GM12878 (cell line): ENCODE results near the gene DISC1. TPM values are rescaled to one million over a fixed set of nuclear protein-coding genes. Genes with fewer than 3 reads are reported as not detected.

Experiments
- CEBPB ChIP-seq, 2 experiments: fragments of 150-350 bp in 1 of 2; IDR thresholded peaks; 2 replicates each; pipeline ENCODE4 v1.6.1; 2012 to 2014; ENCODE audit warnings: low read depth in 2 of 2, low read length in 2 of 2, borderline replicate concordance in 1 of 2, inconsistent platforms in 1 of 2
- EED ChIP-seq: sonication (generic); IDR thresholded peaks from 2 replicates; pipeline ENCODE4 v1.6.1; 2016; ENCODE audit warnings: antibody characterized with exemption, low read depth
- EZH2 ChIP-seq: IDR thresholded peaks from 2 replicates; pipeline ENCODE4 v1.6.1; 2012; ENCODE audit warnings: low read depth, mild to moderate bottlenecking, control low read depth, inconsistent platforms, low read length, borderline replicate concordance; ENCODE audit not compliant: control insufficient read depth
- HDAC6 ChIP-seq: fragments of 200-600 bp; sonication (generic); IDR thresholded peaks from one replicate; pipeline ENCODE4 v1.8.0; 2017; ENCODE audit warnings: antibody characterized with exemption; ENCODE audit not compliant: unreplicated experiment
- PRDM15 ChIP-seq: fragments of 450-650 bp; formaldehyde crosslinking; IDR thresholded peaks from 2 replicates; pipeline ENCODE4 v1.4.0; 2020; ENCODE audit warnings: mild to moderate bottlenecking, moderate library complexity
- RAD51 ChIP-seq: fragments of 450-650 bp; IDR thresholded peaks from 2 replicates; pipeline ENCODE4 v1.6.1; 2016; ENCODE audit warnings: moderate library complexity, mild to moderate bottlenecking, inconsistent platforms
- SIN3A ChIP-seq: IDR thresholded peaks from 2 replicates; pipeline ENCODE4 v1.6.1; 2012; ENCODE audit warnings: low read depth, low read length, improper control_type of control experiment
- SRF ChIP-seq, 2 experiments: IDR thresholded peaks; 2 replicates each; pipeline ENCODE4 v1.6.1; 2011; ENCODE audit warnings: low read depth in 2 of 2, low read length in 2 of 2, mild to moderate bottlenecking in 1 of 2, moderate library complexity in 1 of 2
- TAF1 ChIP-seq: IDR thresholded peaks from 2 replicates; pipeline ENCODE4 v1.6.1; 2011; ENCODE audit warnings: mild to moderate bottlenecking, low read depth, low read length, borderline replicate concordance
- WRNIP1 ChIP-seq: IDR thresholded peaks from 2 replicates; pipeline ENCODE4 v1.6.1; 2011; ENCODE audit warnings: low read depth, low read length, improper control_type of control experiment, borderline replicate concordance
- polyA plus RNA-seq, 11 experiments: library from polyadenylated mRNA; depleted of rRNA in 4 of 11; unstranded in 6 of 11; stranded (reverse) in 5 of 11; fragments of >200 nt; fragmentation: Nextera tagmentation in 4 of 11; fragmentation: Illumina TruSeq in 1 of 11; extraction: Ambion mirVana in 4 of 11; extraction: Trizol in 1 of 11; gene quantifications; 1 replicate in 1 of 11; 2 replicates in 10 of 11; pipeline versions ENCODE4 v1.2.1 to v1.2.3, GENCODE V29; 2011 to 2016; ENCODE audit warnings: inconsistent platforms in 2 of 11, missing spikeins in 2 of 11, low read depth in 1 of 11
- total RNA-seq, 4 experiments: library from RNA; depleted of rRNA in 3 of 4; stranded (reverse); fragments of >200 nt in 3 of 4; fragmentation: Illumina TruSeq in 1 of 4; extraction: Trizol in 1 of 4; gene quantifications; 2 replicates each; pipeline versions ENCODE4 v1.2.1 to v1.2.3, GENCODE V29; 2013 to 2021

Gene DISC1
- total and polyA plus RNA-seq, 10 of the 15 experiments (the other 5 are each of a cell fraction or from before 2014, with no cell fraction given), result 0.05 to 0.72 (median 0.19) TPM; not detected in 1

GRCh38 chr1:231776010-231776756 is 149.6 kb downstream of the DISC1 start (continued):
- TF ChIP-seq PRDM15 (CRISPR knock-in tag) (no peak), TAF1 (no peak), CEBPB (IDR thresholded peaks at IDR 0.05; ENCODE audit: borderline replicate concordance in 1 of 2, low read depth in 2 of 2, low read length in 2 of 2) (no peak), SIN3A (no peak), RAD51 (no peak), SRF (IDR thresholded peaks at IDR 0.05; ENCODE audit: low read depth in 2 of 2, low read length in 2 of 2) (no peak), EED (no peak), HDAC6 (no peak), EZH2 (no peak), WRNIP1 (no peak)
- TF ChIP-seq, all 136 proteins: peak for 0
